ENCODE data around the gene FRYL.

Gene FRYL

DNA sequence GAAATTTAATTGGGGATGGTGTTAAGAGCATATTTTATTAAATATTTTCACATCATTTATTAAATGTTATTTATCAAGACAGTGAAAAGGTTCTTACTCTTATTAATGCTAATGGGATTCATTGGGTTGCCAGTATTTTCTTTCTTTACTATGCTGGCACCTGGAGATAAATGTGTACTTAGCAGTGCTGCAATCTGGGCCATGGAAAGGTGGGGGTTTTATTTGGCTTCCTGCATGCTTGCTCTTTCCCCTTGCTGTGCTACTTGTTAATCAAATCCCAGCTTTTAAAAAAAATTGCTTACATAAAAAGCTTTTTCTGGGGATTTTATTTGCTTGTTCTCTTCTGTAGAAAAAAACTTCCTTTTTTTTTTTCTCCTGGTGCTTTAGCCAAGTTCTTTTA, 241.7 kb downstream of the FRYL start:
- no peak overlapping the region for H3K4me3 ChIP-seq (ENCODE audit: low read length)
- DNase-seq (ENCODE audit: low read depth, low spot score), result no peak
- no peaks in the 10 kb centered on the region for H3K27me3 ChIP-seq (ENCODE audit: control insufficient read depth, insufficient read depth, low read length)
- H3K27ac ChIP-seq (ENCODE audit: low read length), result no peak overlapping the region
- peaks cover 2% of the 10 kb centered on the region; the same call in 1 of the 2 replicates for H3K36me3 ChIP-seq (ENCODE audit: control insufficient read depth, insufficient read depth, low read length)
- H3K4me1 ChIP-seq (ENCODE audit: control insufficient read depth, insufficient read depth, low read length), result no peaks in the 10 kb centered on the region
- H3K9me3 ChIP-seq (ENCODE audit: control insufficient read depth, insufficient read depth, low read length), result no peaks in the 10 kb centered on the region

GRCh38 chr4:48526406-48526805, 253.7 kb downstream of the FRYL start:
- H3K27ac ChIP-seq (ENCODE audit: low read length), result no peak overlapping the region
- DNase-seq (ENCODE audit: low read depth, low spot score), result no peak
- H3K4me1 ChIP-seq (ENCODE audit: control insufficient read depth, insufficient read depth, low read length), result no peaks in the 10 kb centered on the region
- H3K9me3 ChIP-seq (ENCODE audit: control insufficient read depth, insufficient read depth, low read length), result no peaks in the 10 kb centered on the region
- H3K36me3 ChIP-seq (ENCODE audit: control insufficient read depth, insufficient read depth, low read length), result peaks cover 10% of the 10 kb centered on the region; the same call in 1 of the 2 replicates
- H3K27me3 ChIP-seq (ENCODE audit: control insufficient read depth, insufficient read depth, low read length), result no peaks in the 10 kb centered on the region
- H3K4me3 ChIP-seq (ENCODE audit: low read length), result no peak overlapping the region
- no CpG with 5 or more reads among the region's 1 CpG for WGBS (ENCODE audit: insufficient coverage, insufficient read length)

- Histone ChIP-seq H3K4me3 (ENCODE audit: low read length) (no peak overlapping the region), H3K27ac (ENCODE audit: low read length) (no peak overlapping the region), H3K36me3 (ENCODE audit: control insufficient read depth, insufficient read depth, low read length) (peaks cover 7% of the 10 kb centered on the region; the same call in 1 of the 2 replicates), H3K27me3 (ENCODE audit: control insufficient read depth, insufficient read depth, low read length) (no peaks in the 10 kb centered on the region), H3K4me1 (ENCODE audit: control insufficient read depth, insufficient read depth, low read length) (no peaks in the 10 kb centered on the region), H3K9me3 (ENCODE audit: control insufficient read depth, insufficient read depth, low read length) (no peaks in the 10 kb centered on the region)
- no CpG with 5 or more reads among the region's 3 CpGs for WGBS (ENCODE audit: insufficient coverage, insufficient read length)
- DNase-seq (ENCODE audit: low read depth, low spot score), result no peak
Measured at GRCh38 chr4:48518143-48518542, 261.9 kb downstream of the FRYL start.

DNA sequence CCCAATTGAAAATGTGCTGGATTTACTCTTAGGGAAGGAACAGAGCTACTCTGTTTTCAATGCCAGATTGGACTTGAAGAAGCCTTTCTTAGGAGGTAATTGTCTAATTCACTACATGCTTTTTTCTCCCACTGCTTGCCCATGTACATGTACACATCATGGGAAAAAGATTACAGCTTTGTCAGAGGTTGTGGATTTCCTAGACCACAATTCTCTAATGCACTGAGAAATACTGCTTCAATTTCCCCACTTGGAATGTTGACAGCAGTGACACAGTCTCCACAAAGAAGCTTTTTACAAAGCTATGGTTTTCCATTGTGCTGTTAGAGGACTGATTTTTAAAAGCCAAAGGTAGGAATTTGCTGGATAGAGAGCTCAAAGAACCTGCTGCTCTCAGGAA, 270.5 kb downstream of the FRYL start:
- H3K36me3 ChIP-seq (ENCODE audit: control insufficient read depth, insufficient read depth, low read length), result peaks cover 8% of the 10 kb centered on the region; the same call in 1 of the 2 replicates
- no peak for DNase-seq (ENCODE audit: low read depth, low spot score)
- no peaks in the 10 kb centered on the region for H3K27me3 ChIP-seq (ENCODE audit: control insufficient read depth, insufficient read depth, low read length)
- H3K4me3 ChIP-seq (ENCODE audit: low read length), result no peak overlapping the region
- no peaks in the 10 kb centered on the region for H3K9me3 ChIP-seq (ENCODE audit: control insufficient read depth, insufficient read depth, low read length)
- H3K27ac ChIP-seq (ENCODE audit: low read length), result no peak overlapping the region
- no peaks in the 10 kb centered on the region for H3K4me1 ChIP-seq (ENCODE audit: control insufficient read depth, insufficient read depth, low read length)

DNA sequence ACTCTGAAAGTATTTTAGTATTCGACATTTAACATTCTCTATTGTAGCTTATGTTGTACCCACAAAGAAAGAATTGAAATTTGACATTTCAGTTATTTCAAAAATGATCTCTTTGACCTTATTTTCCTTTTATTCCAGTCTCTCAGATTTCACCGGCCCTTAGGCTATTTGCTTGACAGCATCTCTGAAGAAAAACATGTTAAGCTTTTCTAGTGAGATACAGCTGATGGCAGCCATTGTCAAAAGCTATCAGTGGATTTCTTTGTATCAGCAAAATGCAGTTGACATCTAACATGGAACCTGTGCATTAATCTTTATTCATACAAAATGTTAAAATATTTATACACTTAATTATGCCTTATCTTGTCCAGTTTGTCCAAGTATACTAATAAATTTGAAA, 273.4 kb downstream of the FRYL start:
- DNase-seq (ENCODE audit: low read depth, low spot score), result no peak
- Histone ChIP-seq H3K4me1 (ENCODE audit: control insufficient read depth, insufficient read depth, low read length) (no peaks in the 10 kb centered on the region), H3K27ac (ENCODE audit: low read length) (no peak overlapping the region), H3K9me3 (ENCODE audit: control insufficient read depth, insufficient read depth, low read length) (no peaks in the 10 kb centered on the region), H3K36me3 (ENCODE audit: control insufficient read depth, insufficient read depth, low read length) (peaks cover 6% of the 10 kb centered on the region; the same call in 1 of the 2 replicates), H3K27me3 (ENCODE audit: control insufficient read depth, insufficient read depth, low read length) (no peaks in the 10 kb centered on the region), H3K4me3 (ENCODE audit: low read length) (no peak overlapping the region)
- no CpG with 5 or more reads among the region's 2 CpGs for WGBS (ENCODE audit: insufficient coverage, insufficient read length)

GRCh38 chr4:48504352-48504751, 275.7 kb downstream of the FRYL start:
- Histone ChIP-seq H3K4me3 (ENCODE audit: low read length) (no peak overlapping the region), H3K4me1 (ENCODE audit: control insufficient read depth, insufficient read depth, low read length) (no peaks in the 10 kb centered on the region), H3K36me3 (ENCODE audit: control insufficient read depth, insufficient read depth, low read length) (0 out of 2 replicates have a peak, but pooled peaks cover under 1% of the 10 kb centered on the region), H3K27ac (ENCODE audit: low read length) (no peak overlapping the region), H3K27me3 (ENCODE audit: control insufficient read depth, insufficient read depth, low read length) (no peaks in the 10 kb centered on the region), H3K9me3 (ENCODE audit: control insufficient read depth, insufficient read depth, low read length) (no peaks in the 10 kb centered on the region)
- no CpG with 5 or more reads among the region's 1 CpG for WGBS (ENCODE audit: insufficient coverage, insufficient read length)
- DNase-seq (ENCODE audit: low read depth, low spot score), result no peak

DNA sequence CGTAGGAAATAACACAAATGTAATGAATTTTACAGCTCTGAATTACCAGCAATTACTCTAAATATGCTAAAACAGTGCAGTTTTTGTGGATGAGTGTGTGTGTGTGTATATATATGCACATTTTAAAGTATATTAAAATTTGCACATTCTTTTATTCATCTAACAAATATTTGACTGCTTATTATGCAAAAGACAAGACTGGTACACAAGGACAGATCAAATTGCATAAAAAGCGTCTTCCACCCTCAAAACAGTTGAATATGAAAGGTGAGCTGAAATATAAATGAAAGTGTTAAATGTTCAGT, 276.1 kb downstream of the FRYL start:
- WGBS (ENCODE audit: insufficient coverage, insufficient read length), result no CpG with 5 or more reads among the region's 2 CpGs
- no peaks in the 10 kb centered on the region for H3K4me1 ChIP-seq (ENCODE audit: control insufficient read depth, insufficient read depth, low read length)
- H3K4me3 ChIP-seq (ENCODE audit: low read length), result no peak overlapping the region
- no peaks in the 10 kb centered on the region for H3K9me3 ChIP-seq (ENCODE audit: control insufficient read depth, insufficient read depth, low read length)
- no peak overlapping the region for H3K27ac ChIP-seq (ENCODE audit: low read length)
- no peaks in the 10 kb centered on the region for H3K27me3 ChIP-seq (ENCODE audit: control insufficient read depth, insufficient read depth, low read length)
- no peaks in the 10 kb centered on the region for H3K36me3 ChIP-seq (ENCODE audit: control insufficient read depth, insufficient read depth, low read length)
- no peak for DNase-seq (ENCODE audit: low read depth, low spot score)

DNA sequence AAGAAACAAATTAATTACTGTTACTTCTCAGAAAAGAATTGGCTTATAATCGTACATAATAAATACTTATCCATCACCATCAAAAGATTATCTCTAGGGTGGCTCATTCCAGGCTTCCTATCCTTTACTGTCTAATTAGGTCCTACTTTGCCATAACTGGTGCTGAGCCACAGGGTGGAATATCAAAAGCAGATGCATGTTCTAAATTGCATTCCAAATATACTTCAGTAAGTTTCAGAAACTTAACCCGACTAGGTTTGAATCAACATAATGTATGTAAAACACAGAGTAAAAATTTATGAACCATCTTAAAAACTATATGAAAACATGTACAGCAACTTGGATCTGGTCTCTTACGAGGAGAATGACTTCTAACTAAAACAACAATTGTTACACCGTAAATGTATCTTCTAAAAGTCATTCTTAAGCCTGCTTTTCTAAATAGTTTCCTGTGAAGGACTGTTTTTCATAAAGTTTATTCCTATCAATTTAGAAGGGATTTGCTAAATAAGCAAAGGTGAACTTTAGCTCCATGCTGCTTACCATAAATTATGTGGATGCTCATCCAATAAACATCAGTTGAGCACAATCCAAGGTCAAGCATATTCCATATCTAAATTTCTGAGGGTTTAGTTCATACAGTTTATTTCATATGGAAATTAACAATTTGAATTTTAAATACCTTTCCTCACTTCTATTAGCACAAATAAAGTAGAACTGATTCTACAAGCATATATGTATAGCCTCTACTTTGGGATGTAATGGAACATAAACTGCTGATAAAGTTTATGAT, 276.6 kb downstream of the FRYL start:
- Histone ChIP-seq H3K4me1 (ENCODE audit: control insufficient read depth, insufficient read depth, low read length) (no peaks in the 10 kb centered on the region), H3K27ac (ENCODE audit: low read length) (no peak overlapping the region), H3K4me3 (ENCODE audit: low read length) (no peak overlapping the region), H3K9me3 (ENCODE audit: control insufficient read depth, insufficient read depth, low read length) (no peaks in the 10 kb centered on the region), H3K36me3 (ENCODE audit: control insufficient read depth, insufficient read depth, low read length) (no peaks in the 10 kb centered on the region), H3K27me3 (ENCODE audit: control insufficient read depth, insufficient read depth, low read length) (no peaks in the 10 kb centered on the region)
- WGBS (ENCODE audit: insufficient coverage, insufficient read length), result no CpG with 5 or more reads among the region's 4 CpGs
- DNase-seq (ENCODE audit: low read depth, low spot score), result no peak

GRCh38 chr4:48499551-48500066, 280.5 kb downstream of the FRYL start:
- no peaks in the 10 kb centered on the region for H3K4me1 ChIP-seq (ENCODE audit: control insufficient read depth, insufficient read depth, low read length)
- no peak overlapping the region for H3K27ac ChIP-seq (ENCODE audit: low read length)
- H3K36me3 ChIP-seq (ENCODE audit: control insufficient read depth, insufficient read depth, low read length), result no peaks in the 10 kb centered on the region
- DNase-seq (ENCODE audit: low read depth, low spot score), result no peak
- H3K27me3 ChIP-seq (ENCODE audit: control insufficient read depth, insufficient read depth, low read length), result no peaks in the 10 kb centered on the region
- no CpG with 5 or more reads among the region's 3 CpGs for WGBS (ENCODE audit: insufficient coverage, insufficient read length)
- no peak overlapping the region for H3K4me3 ChIP-seq (ENCODE audit: low read length)
- H3K9me3 ChIP-seq (ENCODE audit: control insufficient read depth, insufficient read depth, low read length), result no peaks in the 10 kb centered on the region

GRCh38 chr4:48498895-48499294, 281.2 kb downstream of the FRYL start:
- Histone ChIP-seq H3K9me3 (ENCODE audit: control insufficient read depth, insufficient read depth, low read length) (no peaks in the 10 kb centered on the region), H3K36me3 (ENCODE audit: control insufficient read depth, insufficient read depth, low read length) (no peaks in the 10 kb centered on the region), H3K4me3 (ENCODE audit: low read length) (no peak overlapping the region), H3K4me1 (ENCODE audit: control insufficient read depth, insufficient read depth, low read length) (no peaks in the 10 kb centered on the region), H3K27ac (ENCODE audit: low read length) (no peak overlapping the region), H3K27me3 (ENCODE audit: control insufficient read depth, insufficient read depth, low read length) (no peaks in the 10 kb centered on the region)
- 100% methylated on average over 1 of the region's 4 CpGs for WGBS (ENCODE audit: insufficient coverage, insufficient read length)
- DNase-seq (ENCODE audit: low read depth, low spot score), result no peak

- Histone ChIP-seq H3K27ac (ENCODE audit: low read length) (no peak overlapping the region), H3K4me1 (ENCODE audit: control insufficient read depth, insufficient read depth, low read length) (no peaks in the 10 kb centered on the region), H3K27me3 (ENCODE audit: control insufficient read depth, insufficient read depth, low read length) (peaks cover 14% of the 10 kb centered on the region; the same call in 1 of the 2 replicates), H3K9me3 (ENCODE audit: control insufficient read depth, insufficient read depth, low read length) (no peaks in the 10 kb centered on the region), H3K36me3 (ENCODE audit: control insufficient read depth, insufficient read depth, low read length) (no peaks in the 10 kb centered on the region), H3K4me3 (ENCODE audit: low read length) (no peak overlapping the region)
- DNase-seq (ENCODE audit: low read depth, low spot score), result no peak
- WGBS (ENCODE audit: insufficient coverage, insufficient read length), result 100% methylated on average over 2 of the region's 2 CpGs
Measured at GRCh38 chr4:48495941-48496340, 284.1 kb downstream of the FRYL start.

Measured in iPS DF 6.9 (cell line).